Measurements from ENCODE around the gene MZB1. TPM values are rescaled to one million over a fixed set of nuclear protein-coding genes. Genes with fewer than 3 reads are reported as not detected.

Gene MZB1
- total and polyA plus RNA-seq, 2 of the 13 experiments (the other 11 are each of a cell fraction or from before 2014, with no cell fraction given), result 0.31 to 0.40 TPM

DNA sequence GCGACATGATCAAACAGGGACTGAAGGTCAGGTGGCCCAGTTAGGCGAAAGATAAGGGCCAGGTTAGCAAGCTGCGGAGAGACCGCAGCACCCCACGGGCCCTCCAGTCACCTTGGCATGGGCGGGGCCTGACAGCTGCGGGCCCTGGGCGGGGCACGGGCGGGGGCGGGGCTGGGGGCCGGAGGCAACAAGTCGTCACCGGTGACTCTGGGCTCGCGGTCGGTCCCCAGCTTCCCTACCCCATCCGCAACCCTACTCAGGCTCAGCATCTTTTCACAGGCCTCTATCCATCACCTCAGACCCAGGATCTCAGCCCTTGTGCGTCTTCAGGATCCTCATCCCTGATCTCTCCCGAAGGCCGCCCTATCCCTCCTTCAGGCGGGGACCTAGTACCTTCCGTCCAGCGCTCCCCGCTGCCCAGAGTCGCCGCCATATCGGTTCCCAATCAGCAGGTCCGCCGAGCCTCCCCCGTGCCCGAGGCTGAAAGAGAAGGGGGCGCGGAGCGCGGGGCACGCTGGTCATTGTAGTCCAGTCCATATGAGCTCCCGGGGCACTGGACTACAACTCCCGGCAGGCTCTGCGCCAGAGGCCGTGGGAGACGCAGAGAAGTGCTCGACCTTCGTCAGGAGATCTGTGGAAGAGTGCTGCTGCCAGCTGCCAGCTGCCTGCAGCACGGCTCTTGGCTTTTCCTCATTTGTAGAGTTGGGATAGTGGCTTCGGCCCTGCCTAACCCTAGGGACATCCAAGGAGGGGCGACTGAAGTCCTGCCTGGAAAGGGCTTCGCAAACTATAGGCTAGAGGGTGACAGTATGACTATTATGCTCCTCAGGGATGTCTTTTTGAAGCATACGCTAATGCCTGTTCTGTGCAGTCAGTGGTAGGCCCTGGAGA is 49.5 kb upstream of the MZB1 start, which contains the start of gene DNAJC18 (continued):
- TF ChIP-seq, protein P1, sequence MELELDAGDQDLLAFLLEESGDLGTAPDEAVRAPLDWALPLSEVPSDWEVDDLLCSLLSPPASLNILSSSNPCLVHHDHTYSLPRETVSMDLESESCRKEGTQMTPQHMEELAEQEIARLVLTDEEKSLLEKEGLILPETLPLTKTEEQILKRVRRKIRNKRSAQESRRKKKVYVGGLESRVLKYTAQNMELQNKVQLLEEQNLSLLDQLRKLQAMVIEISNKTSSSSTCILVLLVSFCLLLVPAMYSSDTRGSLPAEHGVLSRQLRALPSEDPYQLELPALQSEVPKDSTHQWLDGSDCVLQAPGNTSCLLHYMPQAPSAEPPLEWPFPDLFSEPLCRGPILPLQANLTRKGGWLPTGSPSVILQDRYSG (CRISPR knock-in tag; IDR thresholded peaks at IDR 0.05), result no peak
- TF ChIP-seq, protein P2, sequence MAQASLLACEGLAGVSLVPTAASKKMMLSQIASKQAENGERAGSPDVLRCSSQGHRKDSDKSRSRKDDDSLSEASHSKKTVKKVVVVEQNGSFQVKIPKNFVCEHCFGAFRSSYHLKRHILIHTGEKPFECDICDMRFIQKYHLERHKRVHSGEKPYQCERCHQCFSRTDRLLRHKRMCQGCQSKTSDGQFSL (CRISPR knock-in tag; IDR thresholded peaks at IDR 0.05), result no peak
- no peak for TF ChIP-seq SMYD3 (CRISPR knock-in tag; IDR thresholded peaks at IDR 0.05)
- no peak; the same call in 1 of the 2 replicates for TF ChIP-seq POLR2G (IDR thresholded peaks at IDR 0.05; ENCODE audit: low read depth, low read length)
- no peak for TF ChIP-seq RXRB (CRISPR knock-in tag; IDR thresholded peaks at IDR 0.05; ENCODE audit: borderline replicate concordance)
- TF ChIP-seq MLLT10 (CRISPR knock-in tag; IDR thresholded peaks at IDR 0.05), result no peak
- TF ChIP-seq, protein P3, sequence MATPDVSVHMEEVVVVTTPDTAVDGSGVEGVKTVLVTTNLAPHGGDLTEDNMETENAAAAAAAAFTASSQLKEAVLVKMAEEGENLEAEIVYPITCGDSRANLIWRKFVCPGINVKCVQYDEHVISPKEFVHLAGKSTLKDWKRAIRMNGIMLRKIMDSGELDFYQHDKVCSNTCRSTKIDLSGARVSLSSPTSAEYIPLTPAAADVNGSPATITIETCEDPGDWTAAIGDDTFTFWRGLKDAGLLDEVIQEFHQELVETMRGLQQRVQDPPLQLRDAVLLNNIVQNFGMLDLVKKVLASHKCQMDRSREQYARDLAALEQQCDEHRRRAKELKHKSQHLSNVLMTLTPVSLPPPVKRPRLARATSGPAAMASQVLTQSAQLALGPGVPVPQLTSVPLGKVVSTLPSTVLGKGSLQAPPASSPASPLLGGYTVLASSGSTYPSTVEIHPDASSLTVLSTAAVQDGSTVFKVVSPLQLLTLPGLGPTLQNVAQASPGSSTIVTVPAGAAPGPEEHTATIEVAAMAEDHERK (CRISPR knock-in tag; IDR thresholded peaks at IDR 0.05; ENCODE audit: low read depth), result peak; percentile 77
- TF ChIP-seq PAF1 (CRISPR knock-in tag; IDR thresholded peaks at IDR 0.05), result no peak
- TF ChIP-seq, protein P4, sequence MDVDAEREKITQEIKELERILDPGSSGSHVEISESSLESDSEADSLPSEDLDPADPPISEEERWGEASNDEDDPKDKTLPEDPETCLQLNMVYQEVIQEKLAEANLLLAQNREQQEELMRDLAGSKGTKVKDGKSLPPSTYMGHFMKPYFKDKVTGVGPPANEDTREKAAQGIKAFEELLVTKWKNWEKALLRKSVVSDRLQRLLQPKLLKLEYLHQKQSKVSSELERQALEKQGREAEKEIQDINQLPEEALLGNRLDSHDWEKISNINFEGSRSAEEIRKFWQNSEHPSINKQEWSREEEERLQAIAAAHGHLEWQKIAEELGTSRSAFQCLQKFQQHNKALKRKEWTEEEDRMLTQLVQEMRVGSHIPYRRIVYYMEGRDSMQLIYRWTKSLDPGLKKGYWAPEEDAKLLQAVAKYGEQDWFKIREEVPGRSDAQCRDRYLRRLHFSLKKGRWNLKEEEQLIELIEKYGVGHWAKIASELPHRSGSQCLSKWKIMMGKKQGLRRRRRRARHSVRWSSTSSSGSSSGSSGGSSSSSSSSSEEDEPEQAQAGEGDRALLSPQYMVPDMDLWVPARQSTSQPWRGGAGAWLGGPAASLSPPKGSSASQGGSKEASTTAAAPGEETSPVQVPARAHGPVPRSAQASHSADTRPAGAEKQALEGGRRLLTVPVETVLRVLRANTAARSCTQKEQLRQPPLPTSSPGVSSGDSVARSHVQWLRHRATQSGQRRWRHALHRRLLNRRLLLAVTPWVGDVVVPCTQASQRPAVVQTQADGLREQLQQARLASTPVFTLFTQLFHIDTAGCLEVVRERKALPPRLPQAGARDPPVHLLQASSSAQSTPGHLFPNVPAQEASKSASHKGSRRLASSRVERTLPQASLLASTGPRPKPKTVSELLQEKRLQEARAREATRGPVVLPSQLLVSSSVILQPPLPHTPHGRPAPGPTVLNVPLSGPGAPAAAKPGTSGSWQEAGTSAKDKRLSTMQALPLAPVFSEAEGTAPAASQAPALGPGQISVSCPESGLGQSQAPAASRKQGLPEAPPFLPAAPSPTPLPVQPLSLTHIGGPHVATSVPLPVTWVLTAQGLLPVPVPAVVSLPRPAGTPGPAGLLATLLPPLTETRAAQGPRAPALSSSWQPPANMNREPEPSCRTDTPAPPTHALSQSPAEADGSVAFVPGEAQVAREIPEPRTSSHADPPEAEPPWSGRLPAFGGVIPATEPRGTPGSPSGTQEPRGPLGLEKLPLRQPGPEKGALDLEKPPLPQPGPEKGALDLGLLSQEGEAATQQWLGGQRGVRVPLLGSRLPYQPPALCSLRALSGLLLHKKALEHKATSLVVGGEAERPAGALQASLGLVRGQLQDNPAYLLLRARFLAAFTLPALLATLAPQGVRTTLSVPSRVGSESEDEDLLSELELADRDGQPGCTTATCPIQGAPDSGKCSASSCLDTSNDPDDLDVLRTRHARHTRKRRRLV (CRISPR knock-in tag; IDR thresholded peaks at IDR 0.05), result peak; percentile 94
- TF ChIP-seq, protein P5, sequence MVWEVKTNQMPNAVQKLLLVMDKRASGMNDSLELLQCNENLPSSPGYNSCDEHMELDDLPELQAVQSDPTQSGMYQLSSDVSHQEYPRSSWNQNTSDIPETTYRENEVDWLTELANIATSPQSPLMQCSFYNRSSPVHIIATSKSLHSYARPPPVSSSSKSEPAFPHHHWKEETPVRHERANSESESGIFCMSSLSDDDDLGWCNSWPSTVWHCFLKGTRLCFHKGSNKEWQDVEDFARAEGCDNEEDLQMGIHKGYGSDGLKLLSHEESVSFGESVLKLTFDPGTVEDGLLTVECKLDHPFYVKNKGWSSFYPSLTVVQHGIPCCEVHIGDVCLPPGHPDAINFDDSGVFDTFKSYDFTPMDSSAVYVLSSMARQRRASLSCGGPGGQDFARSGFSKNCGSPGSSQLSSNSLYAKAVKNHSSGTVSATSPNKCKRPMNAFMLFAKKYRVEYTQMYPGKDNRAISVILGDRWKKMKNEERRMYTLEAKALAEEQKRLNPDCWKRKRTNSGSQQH (CRISPR knock-in tag; IDR thresholded peaks at IDR 0.05; ENCODE audit: low read depth), result no peak
- TF ChIP-seq, protein P6, sequence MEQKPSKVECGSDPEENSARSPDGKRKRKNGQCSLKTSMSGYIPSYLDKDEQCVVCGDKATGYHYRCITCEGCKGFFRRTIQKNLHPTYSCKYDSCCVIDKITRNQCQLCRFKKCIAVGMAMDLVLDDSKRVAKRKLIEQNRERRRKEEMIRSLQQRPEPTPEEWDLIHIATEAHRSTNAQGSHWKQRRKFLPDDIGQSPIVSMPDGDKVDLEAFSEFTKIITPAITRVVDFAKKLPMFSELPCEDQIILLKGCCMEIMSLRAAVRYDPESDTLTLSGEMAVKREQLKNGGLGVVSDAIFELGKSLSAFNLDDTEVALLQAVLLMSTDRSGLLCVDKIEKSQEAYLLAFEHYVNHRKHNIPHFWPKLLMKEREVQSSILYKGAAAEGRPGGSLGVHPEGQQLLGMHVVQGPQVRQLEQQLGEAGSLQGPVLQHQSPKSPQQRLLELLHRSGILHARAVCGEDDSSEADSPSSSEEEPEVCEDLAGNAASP (CRISPR knock-in tag; IDR thresholded peaks at IDR 0.05; ENCODE audit: borderline replicate concordance), result no peak
- no peak for TF ChIP-seq NFIB (CRISPR knock-in tag; IDR thresholded peaks at IDR 0.05; ENCODE audit: borderline replicate concordance)
- TF ChIP-seq ELF4 (CRISPR knock-in tag; IDR thresholded peaks at IDR 0.05; ENCODE audit: borderline replicate concordance), result 0 out of 2 replicates have a peak, but pooled peaks have one; percentile 60
- no peak; a peak in 2 of 4 replicates for TF ChIP-seq KLF16 (CRISPR knock-in tag; IDR thresholded peaks at IDR 0.05)
- TF ChIP-seq, protein P7, sequence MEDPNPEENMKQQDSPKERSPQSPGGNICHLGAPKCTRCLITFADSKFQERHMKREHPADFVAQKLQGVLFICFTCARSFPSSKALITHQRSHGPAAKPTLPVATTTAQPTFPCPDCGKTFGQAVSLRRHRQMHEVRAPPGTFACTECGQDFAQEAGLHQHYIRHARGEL (CRISPR knock-in tag; IDR thresholded peaks at IDR 0.05), result no peak
- 0 out of 2 replicates have a peak, but pooled peaks have one; percentile 34 for TF ChIP-seq ZNF160 (CRISPR knock-in tag; IDR thresholded peaks at IDR 0.05)
